Measurements from ENCODE around the gene NRN1.

NRN1 gene

DNA sequence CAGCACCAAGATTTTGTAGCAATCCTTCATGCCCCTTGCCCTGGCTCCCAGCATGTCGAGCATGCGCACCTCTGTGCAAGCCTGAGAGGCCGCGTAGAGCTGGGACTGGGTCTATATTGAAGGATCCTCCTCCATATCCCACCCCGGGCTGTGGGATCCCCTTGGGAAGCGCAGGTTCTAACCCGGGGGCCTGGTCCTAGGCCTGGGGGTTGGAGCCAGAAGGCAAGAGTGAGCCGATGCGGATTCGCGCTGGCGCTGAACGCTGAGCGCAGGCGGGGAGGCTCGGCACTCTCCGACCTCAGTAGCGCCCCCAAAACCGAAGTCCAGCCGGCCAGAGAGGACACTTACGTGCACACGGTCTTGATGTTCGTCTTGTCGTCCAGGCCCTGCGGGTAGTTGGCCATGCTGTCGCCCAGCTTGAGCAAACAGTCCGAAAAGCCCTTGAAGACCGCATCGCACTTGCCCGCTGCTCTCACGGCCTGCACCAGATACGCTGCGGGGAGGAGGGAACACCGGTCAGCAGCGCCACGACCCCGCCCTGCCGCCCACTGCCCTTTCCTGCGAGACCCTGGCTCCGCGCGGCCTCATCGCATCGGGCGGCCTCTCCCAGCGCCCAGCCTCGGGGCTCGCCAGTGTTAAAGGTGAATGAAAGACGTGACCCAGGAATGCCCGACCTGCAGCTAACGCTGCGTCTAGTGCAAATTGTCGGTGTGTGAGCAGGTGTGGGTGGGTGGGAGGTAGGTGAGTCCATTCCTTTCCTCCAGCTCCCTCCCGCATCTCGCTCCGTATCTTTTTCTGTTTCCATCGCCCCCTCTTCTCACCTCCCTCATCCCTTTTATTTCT, 4.5 kb downstream of the NRN1 start:
- DNase-seq = no peak

DNA sequence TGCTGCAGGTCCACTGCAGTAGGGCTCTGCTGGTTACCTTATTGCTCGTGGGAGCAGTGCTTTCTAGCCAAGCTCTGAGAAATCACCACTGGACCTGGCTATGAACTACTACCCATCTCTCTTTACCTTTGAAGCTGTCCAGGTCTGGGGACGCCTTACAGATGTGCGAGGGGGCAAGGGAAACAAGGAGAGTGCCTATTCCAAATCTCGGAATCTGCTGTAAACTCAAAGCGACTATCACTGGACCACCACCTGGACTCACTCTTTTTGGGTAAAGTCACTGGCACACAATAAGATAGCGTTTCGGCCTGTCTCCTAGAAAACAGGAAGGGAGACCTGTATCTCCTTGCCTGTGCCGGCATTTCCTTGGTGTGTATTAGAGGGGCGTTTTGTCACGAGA, 5.3 kb downstream of the NRN1 start:
- DNase-seq = no peak

DNA sequence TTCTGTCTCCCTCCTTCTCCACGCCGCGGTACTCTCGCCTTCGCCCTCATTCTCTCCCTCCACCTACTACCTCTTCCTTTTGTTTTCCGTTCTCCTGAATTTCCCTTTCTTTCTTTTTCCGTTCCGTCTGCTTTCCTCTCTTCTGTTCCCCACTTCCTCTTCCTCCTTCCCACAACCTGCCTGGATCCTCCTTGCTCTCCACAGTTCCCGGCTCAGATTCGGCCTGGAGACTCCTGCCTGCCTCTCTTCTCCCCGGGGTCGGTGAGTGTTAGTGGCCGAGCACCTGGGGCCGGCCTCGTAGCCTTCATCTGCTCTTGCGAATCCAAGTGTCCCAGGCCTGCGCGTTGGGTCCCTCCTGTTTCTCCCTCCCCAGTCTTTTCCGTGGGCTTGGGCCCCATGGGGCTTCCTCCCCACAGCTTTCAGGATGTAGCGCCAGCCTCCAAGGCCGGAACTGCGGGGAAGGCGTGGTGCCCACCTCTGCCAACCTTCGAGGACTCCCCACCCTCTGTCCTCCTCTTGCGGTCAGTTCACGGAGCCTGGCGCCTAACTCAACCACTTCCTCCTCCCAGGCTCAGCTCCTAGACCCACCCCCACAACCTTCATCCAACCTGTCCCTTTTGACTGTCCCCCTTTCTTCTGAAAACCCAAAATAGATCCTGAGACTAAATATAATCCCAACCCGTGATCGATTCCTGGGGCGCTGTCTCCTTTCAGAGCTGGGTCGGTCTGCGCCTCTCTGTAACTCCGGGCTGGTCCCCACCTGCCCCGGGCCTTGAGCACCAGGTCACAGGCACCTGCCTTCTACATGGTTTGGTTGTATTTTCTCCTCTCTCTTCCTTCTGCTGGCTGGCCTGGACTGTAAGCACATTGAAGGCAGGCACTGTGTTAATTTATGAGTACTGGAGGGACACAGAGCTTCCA, 6.8 kb downstream of the NRN1 start:
- DNase-seq = no peak

DNA sequence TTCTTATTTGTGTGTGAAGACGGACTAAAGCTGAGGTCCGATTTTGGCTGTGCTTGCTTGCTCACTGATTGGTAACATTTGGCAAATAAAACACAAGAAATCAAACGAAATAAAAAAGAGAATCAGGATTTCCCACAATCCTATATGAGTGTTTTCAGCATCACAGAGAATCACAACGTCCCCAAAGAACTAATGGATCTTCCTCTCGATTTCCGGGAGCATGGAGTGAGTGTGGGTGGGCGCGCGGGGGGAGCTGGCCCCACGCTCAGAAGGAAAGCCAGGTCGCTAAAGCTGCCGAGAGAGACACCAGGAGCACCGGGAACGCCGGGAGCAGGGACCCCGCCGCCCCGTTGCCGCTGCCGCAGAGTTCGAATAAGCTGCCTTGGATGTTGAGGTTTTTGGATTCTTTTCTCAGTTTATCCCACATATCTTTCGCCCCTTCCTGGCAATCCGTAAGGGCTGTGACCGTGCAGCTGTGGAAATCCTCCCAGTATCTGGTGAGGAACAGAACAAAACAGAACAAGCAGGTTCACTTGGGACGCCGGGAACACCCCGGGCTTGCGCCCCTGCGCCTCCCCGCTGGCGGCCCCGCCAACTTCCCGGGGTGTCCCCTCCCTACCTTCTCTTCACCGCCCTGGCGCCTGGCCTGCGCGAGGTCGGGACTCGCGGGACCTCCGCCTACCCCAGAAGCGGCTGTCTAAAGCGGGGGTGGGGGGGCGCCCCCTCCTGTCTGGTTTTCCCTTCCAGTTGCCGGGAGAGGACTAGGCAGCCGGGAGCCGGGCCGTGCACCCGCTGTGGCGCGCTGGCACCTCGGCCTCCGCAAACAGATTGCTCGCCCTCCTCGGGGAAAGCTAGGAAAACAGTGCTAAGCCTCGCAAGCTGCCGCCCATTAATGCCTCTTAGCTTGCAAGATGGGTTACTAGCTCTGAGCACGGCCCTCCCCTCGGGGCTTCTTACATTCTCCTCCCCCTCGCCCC, 7.7 kb downstream of the NRN1 start:
- DNase-seq = no peak

DNA sequence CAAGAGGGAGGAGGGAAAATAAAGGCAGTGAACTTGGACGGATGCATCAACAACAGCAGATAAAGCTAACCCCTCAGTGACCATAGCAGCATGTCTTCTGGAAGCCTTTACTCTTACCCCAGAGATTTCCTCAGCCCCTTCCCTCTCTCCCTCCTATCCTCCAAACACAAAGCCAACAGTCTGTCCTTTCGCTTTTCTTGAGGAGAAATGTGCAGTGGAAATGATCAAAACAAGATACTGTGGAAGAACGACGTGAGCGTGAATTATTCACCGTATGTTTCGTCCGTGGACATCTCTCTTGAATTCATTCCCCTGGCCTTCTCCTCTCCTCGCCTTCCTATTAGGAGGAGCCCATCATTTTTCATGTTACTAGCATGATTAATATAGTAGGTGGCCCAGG, 8.5 kb downstream of the NRN1 start:
- no peak for DNase-seq

DNA sequence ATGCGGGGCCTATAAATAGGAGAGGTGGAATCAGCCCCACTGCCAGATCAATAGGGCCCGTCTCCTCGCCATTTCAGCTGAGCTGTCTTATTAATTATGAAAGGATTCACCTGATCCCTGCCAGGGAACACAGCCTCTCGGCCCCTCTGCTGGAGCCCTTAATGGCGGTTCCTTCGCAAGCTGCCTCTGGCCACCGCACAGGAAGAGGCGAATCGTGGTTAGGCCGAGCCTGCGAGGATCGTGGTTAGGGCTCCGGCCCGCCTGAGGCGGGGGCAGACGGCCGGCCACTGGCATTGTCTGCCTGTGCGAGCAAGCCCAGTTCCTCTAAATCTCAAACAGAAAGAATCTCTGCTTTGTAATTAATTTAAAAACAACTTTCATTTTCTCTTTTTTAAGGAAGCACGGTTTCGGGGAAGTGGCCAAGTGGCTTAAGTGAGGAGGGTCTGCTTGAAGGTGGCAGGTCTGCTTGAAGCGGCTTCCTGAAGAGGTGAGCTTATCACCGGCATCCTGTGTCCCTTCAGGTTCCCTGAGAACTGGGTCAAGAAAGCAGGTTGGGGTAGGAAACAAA, 9.2 kb downstream of the NRN1 start:
- peak; percentile 22 to 60 for DNase-seq

DNA sequence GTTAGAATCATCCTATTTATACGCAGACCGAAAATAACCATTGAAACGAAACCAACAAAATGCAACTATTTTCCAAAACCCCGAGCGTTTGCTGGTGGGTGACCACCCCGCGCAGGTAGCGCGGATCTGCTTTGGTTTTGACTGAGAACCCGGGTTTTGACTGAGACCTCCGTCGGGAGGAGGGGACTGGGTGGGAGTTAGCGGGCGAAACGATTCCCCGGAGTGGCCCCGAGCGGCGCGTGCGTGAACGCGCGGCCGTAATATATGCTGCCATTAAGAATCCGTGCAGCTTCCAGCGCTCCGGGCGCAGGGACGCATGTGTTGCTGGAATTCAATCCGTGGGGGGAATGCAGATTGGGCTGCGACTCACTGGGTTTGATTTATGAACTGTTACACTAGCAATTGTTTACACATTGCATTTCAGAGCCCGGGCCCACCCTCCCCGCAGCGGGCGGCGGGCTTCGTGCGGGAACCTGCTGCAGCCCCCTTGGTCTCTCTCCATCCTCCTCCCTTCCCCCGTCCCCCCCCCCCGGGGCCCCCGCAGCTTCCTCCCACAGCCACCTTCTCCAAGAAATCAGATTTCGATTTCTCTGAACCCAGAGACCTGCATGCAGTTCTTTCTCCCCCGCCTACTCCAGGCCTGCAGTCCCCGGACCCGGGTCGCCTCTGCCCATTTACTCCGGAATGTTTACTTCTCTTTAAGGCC, 9.9 kb downstream of the NRN1 start:
- peak; percentile 47 to 64 for DNase-seq

DNA sequence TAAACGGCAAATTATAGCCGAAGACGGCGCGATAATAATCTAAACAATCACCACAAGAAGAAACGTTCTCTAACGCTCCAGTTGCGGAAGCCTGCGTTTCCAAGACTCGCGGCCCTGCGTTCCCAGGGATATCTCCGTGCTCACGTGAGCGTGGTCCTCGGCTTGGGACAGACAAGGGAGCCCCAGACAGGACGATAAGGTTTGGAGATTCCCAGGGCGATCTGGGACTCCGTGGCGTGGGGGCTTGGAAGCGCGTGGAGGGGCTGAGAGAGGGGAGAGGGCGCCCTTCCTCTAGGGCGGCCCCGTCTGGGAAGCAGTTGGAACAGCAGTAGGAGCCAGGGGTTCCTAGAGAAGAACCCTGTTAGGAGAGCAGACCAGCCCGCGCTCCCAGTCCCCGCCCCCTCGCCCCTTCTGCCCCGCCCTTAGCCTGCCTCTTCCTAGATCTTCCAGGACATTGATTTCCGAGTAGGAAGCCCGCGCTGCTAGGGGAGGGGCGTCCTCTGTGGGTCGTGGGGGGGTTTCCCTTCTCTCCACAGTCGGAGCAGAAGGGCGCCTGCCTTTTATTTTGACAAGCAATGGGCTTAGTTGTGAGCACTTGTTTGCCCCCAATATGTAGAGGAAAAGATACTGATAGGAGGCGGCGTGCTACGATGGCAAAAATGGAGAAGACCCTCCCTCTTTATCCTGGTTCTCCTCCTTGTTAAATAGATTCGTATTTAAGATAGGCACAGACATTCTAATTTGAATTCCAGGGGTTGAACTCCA, 10.6 kb downstream of the NRN1 start:
- peak; percentile 50 to 57 for DNase-seq

DNA sequence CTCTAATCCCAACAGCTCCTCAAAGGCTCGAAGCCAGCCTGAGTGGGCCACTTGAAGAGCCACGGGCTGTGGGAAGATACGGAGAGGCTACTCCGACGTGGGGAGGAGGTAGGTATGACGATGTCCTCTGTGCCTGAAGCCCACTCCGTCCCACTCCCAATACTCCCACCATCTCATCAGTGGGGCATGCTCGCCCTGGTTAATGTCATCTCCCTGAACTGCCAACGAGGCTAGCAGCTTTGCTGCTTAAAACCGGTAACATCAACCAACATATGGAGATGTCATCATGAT, 11.1 kb downstream of the NRN1 start:
- DNase-seq = no peak

DNA sequence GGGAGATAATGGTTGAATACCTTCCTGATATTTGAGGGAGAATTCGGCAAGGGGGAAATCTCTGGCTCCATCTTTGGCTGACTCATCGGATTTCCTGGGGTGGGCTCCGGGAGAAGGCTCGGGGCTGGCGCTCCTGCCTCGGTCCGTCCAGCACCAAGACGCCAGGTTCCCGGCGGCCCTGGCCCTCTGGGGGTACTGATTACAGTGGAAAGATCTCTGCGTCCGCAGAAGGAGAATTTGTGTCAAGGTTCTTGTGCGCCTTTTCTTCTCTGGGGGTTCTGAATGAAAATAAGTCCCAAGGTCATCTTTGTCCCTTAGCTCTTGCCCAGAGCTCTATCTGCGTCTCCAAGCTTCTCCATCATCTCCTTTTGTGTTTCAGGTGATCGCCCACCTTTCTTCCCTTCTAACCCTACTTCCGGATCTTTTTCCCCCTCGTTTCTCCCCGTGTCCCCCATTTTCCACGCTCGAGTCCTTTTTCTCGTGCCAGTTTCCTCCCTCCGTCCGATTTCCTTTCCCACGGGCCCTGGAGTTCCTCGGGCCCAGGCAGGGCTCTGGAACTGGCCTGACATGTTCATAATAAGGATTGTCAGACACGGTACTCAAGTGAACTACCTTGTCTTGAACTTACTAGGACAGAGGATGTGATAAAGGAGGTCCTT, 11.6 kb downstream of the NRN1 start:
- DNase-seq = no peak

DNA sequence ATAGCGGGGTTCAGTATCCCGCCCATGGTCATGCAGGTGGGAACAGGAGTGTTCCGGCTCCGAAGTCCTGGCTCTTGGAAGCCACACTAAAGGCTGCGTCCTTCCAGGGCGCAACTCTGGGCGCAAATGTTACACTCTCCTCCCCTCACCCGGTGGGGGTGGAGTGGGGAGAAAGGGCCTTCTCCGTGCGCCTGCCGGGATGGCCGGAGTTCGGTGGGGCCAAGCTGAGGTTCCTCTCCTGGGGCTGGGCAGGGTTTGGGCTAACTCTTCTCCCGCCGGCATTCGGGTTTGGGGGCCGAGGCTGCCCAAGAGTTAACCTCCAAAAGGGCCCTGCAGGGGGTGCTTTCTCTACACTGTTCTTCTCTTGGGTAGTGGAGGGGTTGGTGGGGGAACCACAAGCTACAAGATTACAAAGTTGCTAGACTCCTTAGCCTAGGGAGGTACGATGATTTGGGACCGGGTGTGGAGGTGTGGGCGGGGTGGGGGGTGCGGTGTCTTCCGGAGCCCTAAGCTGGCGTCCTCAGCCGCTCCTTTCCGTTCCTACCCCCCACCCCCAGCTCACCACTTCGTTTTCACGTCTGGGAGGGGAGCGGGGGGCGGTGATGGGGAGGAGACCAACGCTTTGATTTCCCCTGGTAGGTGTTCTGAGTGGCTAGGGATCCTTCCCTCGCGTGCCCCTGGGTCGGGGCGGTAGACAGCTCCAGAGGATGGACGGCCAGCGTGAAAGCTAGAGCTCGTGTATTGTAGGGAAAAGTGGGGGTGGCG, 12.3 kb downstream of the NRN1 start:
- no peak for DNase-seq

DNA sequence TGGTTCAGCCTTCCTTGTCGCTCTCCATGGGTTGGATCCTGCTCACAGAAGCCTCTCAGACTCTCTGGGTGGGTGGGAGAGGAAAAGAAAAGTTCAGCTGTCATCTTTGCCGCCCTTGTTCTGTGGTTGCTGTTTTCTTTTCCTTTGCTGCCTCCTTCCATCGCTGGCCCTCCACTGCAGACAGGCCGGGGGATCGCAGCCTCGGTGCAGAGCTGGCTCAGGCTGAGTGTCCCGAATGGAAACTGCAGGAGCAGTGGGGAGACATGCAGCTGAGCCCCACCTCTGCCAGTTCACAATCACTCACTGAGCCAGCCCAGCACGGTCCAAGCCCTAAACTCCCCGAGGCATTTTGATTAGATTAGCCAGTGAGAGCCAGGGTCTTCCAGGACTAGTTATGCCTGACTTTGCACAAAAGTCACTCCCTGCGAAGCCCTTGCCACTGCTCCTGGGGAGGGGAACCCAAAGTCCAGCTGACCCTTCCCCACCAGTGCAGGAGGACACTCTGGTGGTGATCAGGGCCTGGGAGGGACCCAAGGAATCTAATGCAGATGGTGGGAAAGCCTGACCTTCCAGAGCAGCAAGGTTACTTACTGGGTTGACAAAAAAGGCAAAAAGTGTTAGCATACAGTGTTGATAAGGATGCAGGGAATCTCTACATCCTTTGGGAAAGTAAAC, 14.0 kb downstream of the NRN1 start:
- no peak for DNase-seq

DNA sequence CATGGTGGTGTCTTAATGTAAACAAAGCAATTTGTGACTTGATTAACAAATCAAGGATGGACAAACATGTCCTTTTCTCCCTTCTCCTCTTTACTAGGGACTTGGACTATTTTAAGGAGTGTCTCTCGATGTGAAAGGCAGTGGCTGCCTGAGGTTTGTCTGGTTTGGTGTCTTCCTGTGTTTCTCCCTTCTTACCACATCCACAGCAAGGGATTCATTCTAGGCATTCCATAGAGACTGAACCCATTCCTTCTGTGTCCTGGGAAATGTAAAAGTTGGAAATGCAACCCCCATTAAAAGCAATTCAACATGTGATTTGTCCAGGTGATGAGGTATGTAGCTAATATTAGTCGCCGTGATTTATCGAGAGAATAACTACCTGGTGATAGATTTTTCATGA, 15.9 kb downstream of the NRN1 start:
- DNase-seq = no peak

DNA sequence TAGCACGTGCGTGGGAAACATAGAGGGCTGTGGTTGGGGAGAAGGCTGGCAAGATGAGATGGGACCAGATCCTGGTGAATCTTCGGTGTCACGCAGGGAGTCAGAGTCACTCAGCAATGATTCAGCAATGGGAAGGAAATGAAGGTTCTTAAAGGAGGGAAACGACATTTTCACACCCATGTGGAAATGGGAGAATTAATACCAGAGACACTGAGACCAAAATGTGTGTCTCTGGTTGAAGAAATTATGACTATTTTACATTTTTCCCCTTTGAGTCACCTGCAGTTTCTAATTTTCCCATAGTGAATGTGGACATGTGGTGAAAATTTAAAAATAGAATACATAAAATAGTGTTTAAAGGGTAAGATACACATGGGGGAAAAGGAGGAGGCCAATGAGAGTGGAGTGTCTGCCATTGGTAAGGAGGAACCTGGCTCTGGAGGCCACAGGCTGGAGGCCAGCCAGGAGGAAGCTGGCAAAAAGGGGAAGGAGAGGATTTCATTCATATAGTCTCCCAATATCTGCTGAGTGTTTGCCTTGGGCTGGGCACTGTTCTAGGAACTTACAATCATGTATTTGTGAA, 17.5 kb downstream of the NRN1 start:
- DNase-seq = no peak

DNA sequence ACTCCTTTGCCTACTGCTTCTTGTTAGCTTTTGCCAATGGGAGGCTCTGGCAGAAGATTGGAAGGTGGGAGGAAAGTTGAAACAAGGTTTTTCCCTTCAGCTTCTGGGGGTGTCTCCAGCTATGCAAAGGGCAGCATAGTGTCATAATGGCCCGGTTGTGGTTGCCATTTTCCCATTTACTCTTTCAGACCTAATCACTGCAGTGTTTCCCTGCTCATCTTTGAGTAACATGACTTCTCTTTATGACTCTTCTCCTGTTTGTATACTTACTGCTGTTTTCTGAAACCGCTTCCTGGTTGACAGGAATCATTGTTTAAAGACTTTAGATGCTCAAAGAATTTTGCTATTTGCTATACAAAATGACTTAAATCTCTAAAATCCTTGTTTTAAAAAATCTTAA, 19.9 kb downstream of the NRN1 start:
- DNase-seq = no peak

DNA sequence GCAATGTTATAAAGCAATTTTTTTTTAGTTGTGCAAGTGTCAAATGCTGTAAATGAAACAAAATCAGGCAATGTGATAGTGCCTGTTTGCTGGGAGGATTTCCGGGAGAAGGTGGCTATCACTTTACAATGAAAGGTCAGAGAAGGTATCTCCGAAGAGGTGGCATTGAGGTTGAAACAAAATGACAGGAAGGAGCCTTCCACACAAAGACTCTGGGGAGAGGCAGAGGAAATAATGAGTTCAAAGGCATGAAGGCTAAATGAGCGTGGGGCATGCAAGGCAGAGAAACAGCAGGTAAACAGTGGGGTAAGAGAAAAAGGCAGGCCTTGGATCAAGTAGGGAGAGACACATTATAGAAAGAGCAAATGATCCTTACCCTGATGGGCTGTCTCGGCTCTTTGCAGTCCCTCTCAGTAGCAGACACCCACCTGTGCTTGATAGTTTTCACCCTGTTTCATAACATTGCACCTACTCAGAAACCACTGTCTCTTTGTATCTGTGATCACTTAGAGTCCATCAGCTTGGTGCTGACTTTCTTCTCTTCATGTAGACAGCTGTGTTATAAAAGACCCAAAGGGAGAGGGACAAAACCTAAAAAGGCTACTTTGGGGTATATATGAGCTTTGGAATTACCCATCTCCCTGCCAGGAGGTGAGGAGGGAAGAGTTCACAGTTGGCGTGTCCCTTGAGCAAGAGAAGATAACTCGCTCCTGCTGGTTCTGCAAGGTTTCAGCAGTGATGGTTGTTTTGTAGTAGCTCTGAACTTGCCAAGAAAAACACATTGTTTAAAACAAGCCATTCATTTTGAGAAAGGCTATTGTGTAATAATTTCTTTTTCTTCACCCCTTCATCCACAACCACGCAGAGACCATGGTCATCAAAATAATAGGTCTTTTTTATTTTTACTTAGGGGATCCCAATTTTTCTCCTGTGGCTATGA, 22.3 kb downstream of the NRN1 start:
- DNase-seq = no peak

DNA sequence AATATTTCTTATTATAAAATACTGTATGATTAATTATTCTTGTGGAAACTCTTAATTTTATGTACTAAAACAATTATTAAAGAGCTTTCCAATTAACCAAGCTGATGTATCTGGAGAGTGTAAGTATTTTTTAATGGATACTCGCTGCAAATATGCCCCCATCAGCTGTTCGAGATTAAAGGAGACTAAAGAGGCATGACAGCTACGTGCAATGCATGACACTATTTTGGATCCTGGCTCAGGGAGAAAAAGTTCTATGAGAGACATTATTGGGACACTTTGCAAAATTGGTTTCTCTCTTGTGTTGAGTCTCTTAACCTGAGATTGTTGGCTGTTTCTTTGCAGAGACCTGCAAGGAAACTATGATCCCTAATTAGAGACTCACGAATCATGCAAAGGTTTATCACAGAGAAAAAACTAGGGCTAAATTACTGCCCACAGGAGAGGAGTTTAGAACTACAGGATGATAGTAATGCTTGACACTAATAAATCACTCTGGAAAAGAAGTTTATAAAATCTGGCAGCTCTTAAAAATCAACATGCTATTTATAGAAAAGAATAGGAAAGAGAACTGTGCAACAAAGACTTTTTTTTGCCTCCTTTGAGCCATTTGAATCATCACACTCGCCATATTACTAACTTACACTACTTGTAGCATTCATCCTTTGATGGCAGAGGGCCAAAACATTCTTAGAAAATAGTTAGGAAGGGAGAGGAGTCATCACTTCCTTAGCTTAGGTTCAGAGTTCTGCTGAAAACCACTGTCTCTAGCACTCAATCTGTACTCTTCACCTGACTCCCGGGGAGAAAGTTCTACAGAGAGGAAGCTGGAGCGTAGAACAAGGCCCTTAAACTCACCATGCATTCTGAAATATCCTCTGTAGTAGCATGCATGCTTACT, 25.3 kb downstream of the NRN1 start:
- DNase-seq = no peak

Measured in SHP77 (cell line).